GM19468 (cell line): Measurements from ENCODE around the gene FCGR3A.
"Not testable (repeated sequence)": the region's sequence is repeated elsewhere in the genome, so short reads cannot be mapped to it uniquely, and the experiment has no call there.

ENCODE experiments used
- ATAC-seq: cut with Tn5 transposase; IDR thresholded peaks from one replicate; pipeline ENCODE4 v1.9.1; 2021; ENCODE audit warnings: mild to moderate bottlenecking, moderate library complexity, moderate number of reproducible peaks; ENCODE audit not compliant: unreplicated experiment; ENCODE audit errors: extremely low read depth

Gene FCGR3A

GRCh38 chr1:161549652-161550051 lies at the start of gene FCGR3A:
Gene FCGR3A, minus strand, starts transcription at chr1:161549818. Its CDS starts 82 bp downstream, at chr1:161549736.
- ATAC-seq: no peak

- not testable (repeated sequence) for ATAC-seq
Observed at GRCh38 chr1:161597077-161597476, 47.5 kb upstream of the FCGR3A start.

- not testable (repeated sequence) for ATAC-seq
Observed at GRCh38 chr1:161595583-161595982, 46.0 kb upstream of the FCGR3A start.

GRCh38 chr1:161595173-161595572 lies 45.6 kb upstream of the FCGR3A start:
- not testable (repeated sequence) for ATAC-seq

GRCh38 chr1:161594269-161594984 lies 44.8 kb upstream of the FCGR3A start:
- not testable (repeated sequence) for ATAC-seq

- not testable (repeated sequence) for ATAC-seq
Observed at GRCh38 chr1:161593092-161593755, 43.6 kb upstream of the FCGR3A start.

GRCh38 chr1:161592586-161592985 lies 43.0 kb upstream of the FCGR3A start:
- not testable (repeated sequence) for ATAC-seq

GRCh38 chr1:161589920-161590319 lies 40.3 kb upstream of the FCGR3A start:
- ATAC-seq: not testable (repeated sequence)

GRCh38 chr1:161589365-161589764 lies 39.7 kb upstream of the FCGR3A start:
- not testable (repeated sequence) for ATAC-seq

- ATAC-seq: not testable (repeated sequence)
Observed at GRCh38 chr1:161588596-161588995, 39.0 kb upstream of the FCGR3A start.

- not testable (repeated sequence) for ATAC-seq
Observed at GRCh38 chr1:161582882-161583281, 33.3 kb upstream of the FCGR3A start.

- ATAC-seq: peak; percentile 57
Observed at GRCh38 chr1:161580879-161581537, 31.4 kb upstream of the FCGR3A start.

GRCh38 chr1:161579856-161580507 lies 30.4 kb upstream of the FCGR3A start:
- not testable (repeated sequence) for ATAC-seq

GRCh38 chr1:161576676-161577075 lies 27.1 kb upstream of the FCGR3A start:
- ATAC-seq: not testable (repeated sequence)

GRCh38 chr1:161571703-161572102 lies 22.1 kb upstream of the FCGR3A start:
- ATAC-seq: not testable (repeated sequence)

- ATAC-seq: not testable (repeated sequence)
Observed at GRCh38 chr1:161566602-161566960, 17.0 kb upstream of the FCGR3A start.

GRCh38 chr1:161563522-161563921 lies 13.9 kb upstream of the FCGR3A start:
- ATAC-seq: not testable (repeated sequence)

GRCh38 chr1:161562441-161562840 lies 12.8 kb upstream of the FCGR3A start:
- not testable (repeated sequence) for ATAC-seq

- peak; percentile 33 for ATAC-seq
Observed at GRCh38 chr1:161560960-161561715, 11.5 kb upstream of the FCGR3A start.
